ENCODE results near the gene KAZN. TPM values are rescaled to one million over a fixed set of nuclear protein-coding genes. Genes with fewer than 3 reads are reported as not detected.

Gene KAZN
- total and polyA plus RNA-seq, 8 donors, result 11.1 to 37.5 (median 30.2) TPM

DNA sequence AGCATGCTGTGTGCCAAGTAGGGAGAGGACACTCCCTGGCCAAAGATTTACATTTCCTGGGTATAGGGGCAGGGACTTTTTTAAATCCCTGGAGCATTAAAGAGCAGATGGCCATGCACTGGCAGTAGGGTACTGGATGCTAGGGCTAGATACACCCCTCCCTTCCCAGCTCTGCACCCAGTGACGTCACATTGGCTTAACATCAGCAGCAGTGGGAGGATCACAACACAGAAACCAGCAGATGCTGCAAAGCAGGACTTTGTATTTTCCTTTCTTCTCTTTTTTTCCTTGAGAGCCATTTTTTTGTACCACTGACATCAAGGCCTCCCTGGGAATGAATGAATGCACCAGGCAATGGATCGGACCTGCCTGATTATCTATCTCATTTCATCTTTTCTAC, 243.0 kb downstream of the KAZN start:
- Histone ChIP-seq H3K27ac (no peak overlapping the region), H3K9me3 (peaks cover 0 to 25% of the 10 kb centered on the region in 2 donors), H3K4me1 (no peaks in the 10 kb centered on the region), H3K27me3 (no peaks in the 10 kb centered on the region), H3K4me3 (no peak overlapping the region), H3K36me3 (no peaks in the 10 kb centered on the region)
- DNase-seq, result no peak
- intact Hi-C loops (cut with DNase I), result no loop called here
- ATAC-seq, result no peak
- no peak for TF ChIP-seq CTCF (IDR thresholded peaks at IDR 0.05)

DNA sequence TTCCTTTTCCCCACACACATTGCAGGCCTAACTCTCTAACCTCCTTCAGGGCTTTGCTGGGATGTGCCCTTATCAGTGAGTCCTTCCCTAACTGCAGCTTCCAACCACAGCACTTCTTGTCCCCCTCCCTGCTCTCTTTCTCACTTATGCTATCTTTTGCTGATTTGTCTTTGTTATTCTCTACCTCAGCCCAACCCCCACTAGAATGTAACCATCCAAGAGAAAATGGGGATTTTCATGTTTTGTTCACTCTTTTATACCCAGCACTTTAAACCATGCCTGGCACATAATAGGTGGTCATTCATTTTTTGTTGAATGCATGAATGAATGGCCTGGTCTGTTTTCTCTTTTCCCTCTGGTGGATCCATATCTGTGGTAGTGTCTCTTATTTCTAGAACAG, 243.5 kb downstream of the KAZN start:
- H3K27ac ChIP-seq, result no peak overlapping the region
- no peak for DNase-seq
- TF ChIP-seq CTCF (IDR thresholded peaks at IDR 0.05), result no peak
- H3K9me3 ChIP-seq, result peaks cover 0 to 25% of the 10 kb centered on the region in 2 donors
- no peak overlapping the region for H3K4me3 ChIP-seq
- no peak for ATAC-seq
- intact Hi-C loops (cut with DNase I), result no loop called here
- no peaks in the 10 kb centered on the region for H3K36me3 ChIP-seq
- no peaks in the 10 kb centered on the region for H3K27me3 ChIP-seq
- H3K4me1 ChIP-seq, result no peaks in the 10 kb centered on the region

- ATAC-seq, result no peak
- no peak overlapping the region for H3K4me3 ChIP-seq
- intact Hi-C loops (cut with DNase I), result no loop called here
Observed at GRCh38 chr1:14842361-14842760, 243.9 kb downstream of the KAZN start.

GRCh38 chr1:14842891-14843290, 244.4 kb downstream of the KAZN start:
- Histone ChIP-seq H3K4me1 (no peaks in the 10 kb centered on the region), H3K27ac (peak overlapping the region in 1 of 2 donors; percentile 11), H3K27me3 (no peaks in the 10 kb centered on the region), H3K9me3 (peaks cover 0 to 25% of the 10 kb centered on the region in 2 donors), H3K36me3 (no peaks in the 10 kb centered on the region), H3K4me3 (no peak overlapping the region)
- DNase-seq (no peak), ATAC-seq (peak; percentile 26)
- no peak for TF ChIP-seq CTCF (IDR thresholded peaks at IDR 0.05)
- intact Hi-C loops (cut with DNase I), result no loop called here

More at GRCh38 chr1:14842361-14842760, 243.9 kb downstream of the KAZN start:
- no peaks in the 10 kb centered on the region for H3K36me3 ChIP-seq
- no peaks in the 10 kb centered on the region for H3K27me3 ChIP-seq
- no peaks in the 10 kb centered on the region for H3K4me1 ChIP-seq
- TF ChIP-seq CTCF (IDR thresholded peaks at IDR 0.05), result no peak
- no peak overlapping the region for H3K27ac ChIP-seq
- H3K9me3 ChIP-seq, result peaks cover 0 to 25% of the 10 kb centered on the region in 2 donors
- DNase-seq, result no peak

DNA sequence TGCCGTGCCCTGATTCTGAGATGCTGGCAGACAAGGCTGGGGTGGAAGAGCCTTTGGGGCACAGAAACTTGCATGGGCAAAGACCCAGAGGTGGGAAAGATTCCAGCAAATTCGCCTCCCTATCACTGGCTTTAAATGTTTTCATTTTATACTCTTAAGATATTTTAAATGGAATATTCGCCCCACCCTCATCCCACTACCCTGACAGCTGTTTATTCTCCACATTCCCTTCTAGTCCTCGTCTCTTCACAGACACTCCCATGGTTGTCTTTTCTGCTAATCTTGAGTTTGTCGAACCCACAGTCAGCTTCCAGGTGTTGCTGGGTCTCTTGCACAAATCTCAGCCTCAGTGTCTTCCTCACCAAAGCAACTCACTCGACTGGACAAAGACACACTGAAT, 245.0 kb downstream of the KAZN start:
- intact Hi-C loops (cut with DNase I), result no loop called here
- ATAC-seq (no peak), DNase-seq (no peak)
- TF ChIP-seq CTCF (IDR thresholded peaks at IDR 0.05), result no peak
- H3K9me3 ChIP-seq, result peaks cover 0 to 25% of the 10 kb centered on the region in 2 donors
- H3K4me3 ChIP-seq, result no peak overlapping the region
- peak overlapping the region in 1 of 2 donors; percentile 11 for H3K27ac ChIP-seq
- H3K36me3 ChIP-seq, result no peaks in the 10 kb centered on the region
- H3K4me1 ChIP-seq, result no peaks in the 10 kb centered on the region
- no peaks in the 10 kb centered on the region for H3K27me3 ChIP-seq

All from left lung (tissue), 10 donors.